WTC11 (cell line): Measurements from ENCODE around the gene GPR132. TPM values are rescaled to one million over a fixed set of nuclear protein-coding genes. Genes with fewer than 3 reads are reported as not detected.
A peak's percentile ranks its signal among the peaks of the same experiment; 100 is the strongest.

Experiments
- ATAC-seq: fragments of 200-7000 bp; cut with Tn5 transposase; 2 replicates; pipeline ENCODE4 v1.10.0; 2021; ENCODE audit warnings: mild to moderate bottlenecking, moderate library complexity
- CTCF ChIA-PET: fragments of 300-600 bp; sonication (Branson Sonifier 250); formaldehyde crosslinking; loops from one replicate; lab custom pipeline; 2021; ENCODE audit warnings: antibody characterized with exemption; lab: Charles Lee
- POLR2A ChIA-PET: fragments of 350-600 bp; sonication (Branson Sonifier 250); formaldehyde crosslinking; loops from one replicate; lab custom pipeline; 2021; ENCODE audit warnings: antibody characterized with exemption; lab: Charles Lee
- DNase-seq: peaks from one replicate; pipeline ENCODE4 v3.0.0; 2021; ENCODE audit warnings: low spot score
- H3K27ac Mint-ChIP-seq: 2 replicates; pipeline ENCODE4 v1.8.0; 2021; ENCODE audit warnings: mixed read lengths
- H3K27me3 Mint-ChIP-seq: 2 replicates; pipeline ENCODE4 v1.8.0; 2021; ENCODE audit warnings: low read depth, mild to moderate bottlenecking, moderate library complexity, mixed read lengths
- H3K36me3 Mint-ChIP-seq: 2 replicates; pipeline ENCODE4 v1.8.0; 2021; ENCODE audit warnings: mixed read lengths
- H3K4me1 Mint-ChIP-seq: 2 replicates; pipeline ENCODE4 v1.8.0; 2022; ENCODE audit warnings: mixed read lengths
- H3K4me3 Mint-ChIP-seq: 2 replicates; pipeline ENCODE4 v1.8.0; 2021; ENCODE audit warnings: mild to moderate bottlenecking, moderate library complexity, mixed read lengths
- H3K9me3 Mint-ChIP-seq: 2 replicates; pipeline ENCODE4 v1.8.0; 2021; ENCODE audit warnings: mixed read lengths
- ETV6 ChIP-seq: sonication (generic); formaldehyde crosslinking; IDR thresholded peaks from 2 replicates; pipeline ENCODE4 v1.8.1; 2022; ENCODE audit warnings: mild to moderate bottlenecking, missing genetic modification reagents
- FOXP1 ChIP-seq: sonication (generic); formaldehyde crosslinking; IDR thresholded peaks from 2 replicates; pipeline ENCODE4 v1.8.0; 2022; ENCODE audit warnings: missing genetic modification reagents, mild to moderate bottlenecking, moderate library complexity, borderline replicate concordance
- GTF2I ChIP-seq: fragments of 250-450 bp; sonication (Bioruptor Pico); conservative IDR thresholded peaks from 2 replicates; pipeline ENCODE4 v1.4.0; 2021; ENCODE audit warnings: mild to moderate bottlenecking
- JAZF1 ChIP-seq: fragments of 250-450 bp; sonication (Bioruptor Pico); IDR thresholded peaks from 2 replicates; pipeline ENCODE4 v1.9.0; 2021; ENCODE audit warnings: moderate library complexity, mild to moderate bottlenecking, inconsistent platforms
- KAT7 ChIP-seq: sonication (generic); formaldehyde crosslinking; IDR thresholded peaks from 2 replicates; pipeline ENCODE4 v1.8.1; 2023; ENCODE audit warnings: missing genetic modification reagents, mild to moderate bottlenecking, borderline replicate concordance
- NR1H2 ChIP-seq: sonication (generic); formaldehyde crosslinking; IDR thresholded peaks from 2 replicates; pipeline ENCODE4 v1.9.0; 2021; ENCODE audit warnings: mild to moderate bottlenecking, moderate library complexity, missing genetic modification reagents
- NR2C2 ChIP-seq: sonication (generic); formaldehyde crosslinking; IDR thresholded peaks from 2 replicates; pipeline ENCODE4 v1.8.0; 2022; ENCODE audit warnings: mild to moderate bottlenecking, missing genetic modification reagents
- OVOL2 ChIP-seq: fragments of 250-450 bp; sonication (Bioruptor Pico); IDR thresholded peaks from 2 replicates; pipeline ENCODE4 v1.9.0; 2021; ENCODE audit warnings: mild to moderate bottlenecking, borderline replicate concordance
- RELA ChIP-seq: sonication (generic); formaldehyde crosslinking; IDR thresholded peaks from 2 replicates; pipeline ENCODE4 v1.8.1; 2022; ENCODE audit warnings: missing genetic modification reagents, mild to moderate bottlenecking, borderline replicate concordance
- RORB ChIP-seq: fragments of 250-450 bp; sonication (Bioruptor Pico); IDR thresholded peaks from 2 replicates; pipeline ENCODE4 v1.9.0; 2021; ENCODE audit warnings: mild to moderate bottlenecking
- SMAD3 ChIP-seq: sonication (generic); formaldehyde crosslinking; IDR thresholded peaks from 2 replicates; pipeline ENCODE4 v1.8.0; 2022; ENCODE audit warnings: missing genetic modification reagents, mild to moderate bottlenecking, borderline replicate concordance
- SMAD4 ChIP-seq: sonication (generic); formaldehyde crosslinking; IDR thresholded peaks from 2 replicates; pipeline ENCODE4 v1.8.0; 2022; ENCODE audit warnings: mild to moderate bottlenecking, missing genetic modification reagents
- SOX15 ChIP-seq: fragments of 250-450 bp; sonication (Bioruptor Pico); IDR thresholded peaks from 2 replicates; pipeline ENCODE4 v1.9.0; 2021; ENCODE audit warnings: mild to moderate bottlenecking
- TP53 ChIP-seq: sonication (generic); formaldehyde crosslinking; IDR thresholded peaks from 2 replicates; pipeline ENCODE4 v1.8.1; 2023; ENCODE audit warnings: mild to moderate bottlenecking, missing genetic modification reagents
- ZNF423 ChIP-seq: fragments of 250-450 bp; sonication (Bioruptor Pico); IDR thresholded peaks from 2 replicates; pipeline ENCODE4 v2.1.2; 2022; ENCODE audit warnings: mild to moderate bottlenecking, moderate library complexity
- total RNA-seq: library from RNA; stranded (reverse); gene quantifications from 3 replicates; pipeline ENCODE4 v1.2.3, GENCODE V29; 2021
- TF ChIP-seq, protein P1 (sequence below): sonication (generic); formaldehyde crosslinking; IDR thresholded peaks from 2 replicates; pipeline ENCODE4 v1.8.1; 2022; ENCODE audit warnings: low read depth, mild to moderate bottlenecking, moderate library complexity, missing genetic modification reagents, borderline replicate concordance
- TF ChIP-seq, protein P2 (sequence below): sonication (generic); formaldehyde crosslinking; IDR thresholded peaks from 2 replicates; pipeline ENCODE4 v1.8.0; 2022; ENCODE audit warnings: mild to moderate bottlenecking, missing genetic modification reagents
- TF ChIP-seq, protein P3 (sequence below): sonication (generic); formaldehyde crosslinking; IDR thresholded peaks from 2 replicates; pipeline ENCODE4 v1.8.0; 2023; ENCODE audit warnings: missing genetic modification reagents
- TF ChIP-seq, protein P4 (sequence below): sonication (generic); formaldehyde crosslinking; IDR thresholded peaks from 2 replicates; pipeline ENCODE4 v1.8.1; 2022; ENCODE audit warnings: low read depth, missing genetic modification reagents, borderline replicate concordance
- TF ChIP-seq, protein P5 (sequence below): sonication (generic); formaldehyde crosslinking; IDR thresholded peaks from 2 replicates; pipeline ENCODE4 v1.8.1; 2022; ENCODE audit warnings: mild to moderate bottlenecking, missing genetic modification reagents, moderate library complexity, borderline replicate concordance
- TF ChIP-seq, protein P6 (sequence below): sonication (generic); formaldehyde crosslinking; IDR thresholded peaks from 2 replicates; pipeline ENCODE4 v1.8.0; 2022; ENCODE audit warnings: mild to moderate bottlenecking, missing genetic modification reagents
- TF ChIP-seq, protein P7 (sequence below): sonication (generic); formaldehyde crosslinking; conservative IDR thresholded peaks from 2 replicates; pipeline ENCODE4 v1.8.1; 2023; ENCODE audit warnings: mild to moderate bottlenecking, low read depth, missing genetic modification reagents, moderate library complexity
- TF ChIP-seq, protein P8 (sequence below): sonication (generic); formaldehyde crosslinking; IDR thresholded peaks from 2 replicates; pipeline ENCODE4 v1.8.0; 2022; ENCODE audit warnings: mild to moderate bottlenecking, missing genetic modification reagents

The GPR132 gene
- total RNA-seq, 1 experiment from 2014 or later: 0.13 TPM

DNA sequence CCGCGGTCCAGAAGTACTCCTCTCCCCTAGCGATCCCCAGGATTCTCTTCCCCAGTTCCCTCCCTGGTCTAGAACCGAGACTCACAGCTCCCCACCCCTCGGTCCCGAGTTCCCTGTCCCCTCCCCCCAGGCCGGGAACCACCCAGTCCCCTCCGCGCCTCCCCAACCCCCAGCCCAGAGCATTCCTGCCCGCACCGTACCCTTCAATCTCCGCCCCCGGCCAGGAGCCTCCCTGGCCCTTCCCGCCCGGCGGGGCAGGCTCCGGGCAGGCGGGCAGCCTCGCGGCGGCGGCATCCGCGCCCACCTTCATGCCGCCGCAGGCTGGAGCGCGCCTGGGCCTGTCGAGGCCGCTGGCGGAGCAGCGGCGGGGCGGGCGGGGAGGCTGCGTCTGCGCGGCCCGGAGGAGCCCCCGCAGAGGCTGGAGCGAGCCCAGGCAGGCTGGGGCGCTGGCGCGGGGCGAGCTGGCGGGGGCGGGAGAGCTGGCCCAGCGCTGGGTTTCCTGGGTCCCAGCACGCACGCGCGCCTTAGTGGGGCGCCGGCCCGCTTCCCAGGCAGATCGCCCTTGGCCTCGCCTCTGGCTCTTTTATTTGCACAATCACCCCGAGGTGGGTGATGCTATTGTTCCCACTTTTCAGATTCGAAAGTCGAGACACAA is 22.2 kb upstream of the GPR132 start (continued):
- TF ChIP-seq, protein P1, sequence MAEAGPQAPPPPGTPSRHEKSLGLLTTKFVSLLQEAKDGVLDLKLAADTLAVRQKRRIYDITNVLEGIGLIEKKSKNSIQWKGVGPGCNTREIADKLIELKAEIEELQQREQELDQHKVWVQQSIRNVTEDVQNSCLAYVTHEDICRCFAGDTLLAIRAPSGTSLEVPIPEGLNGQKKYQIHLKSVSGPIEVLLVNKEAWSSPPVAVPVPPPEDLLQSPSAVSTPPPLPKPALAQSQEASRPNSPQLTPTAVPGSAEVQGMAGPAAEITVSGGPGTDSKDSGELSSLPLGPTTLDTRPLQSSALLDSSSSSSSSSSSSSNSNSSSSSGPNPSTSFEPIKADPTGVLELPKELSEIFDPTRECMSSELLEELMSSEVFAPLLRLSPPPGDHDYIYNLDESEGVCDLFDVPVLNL (CRISPR knock-in tag): no peak
- TF ChIP-seq GTF2I (CRISPR knock-in tag): 0 out of 2 replicates have a peak, but pooled peaks have one; percentile 58
- TF ChIP-seq, protein P2, sequence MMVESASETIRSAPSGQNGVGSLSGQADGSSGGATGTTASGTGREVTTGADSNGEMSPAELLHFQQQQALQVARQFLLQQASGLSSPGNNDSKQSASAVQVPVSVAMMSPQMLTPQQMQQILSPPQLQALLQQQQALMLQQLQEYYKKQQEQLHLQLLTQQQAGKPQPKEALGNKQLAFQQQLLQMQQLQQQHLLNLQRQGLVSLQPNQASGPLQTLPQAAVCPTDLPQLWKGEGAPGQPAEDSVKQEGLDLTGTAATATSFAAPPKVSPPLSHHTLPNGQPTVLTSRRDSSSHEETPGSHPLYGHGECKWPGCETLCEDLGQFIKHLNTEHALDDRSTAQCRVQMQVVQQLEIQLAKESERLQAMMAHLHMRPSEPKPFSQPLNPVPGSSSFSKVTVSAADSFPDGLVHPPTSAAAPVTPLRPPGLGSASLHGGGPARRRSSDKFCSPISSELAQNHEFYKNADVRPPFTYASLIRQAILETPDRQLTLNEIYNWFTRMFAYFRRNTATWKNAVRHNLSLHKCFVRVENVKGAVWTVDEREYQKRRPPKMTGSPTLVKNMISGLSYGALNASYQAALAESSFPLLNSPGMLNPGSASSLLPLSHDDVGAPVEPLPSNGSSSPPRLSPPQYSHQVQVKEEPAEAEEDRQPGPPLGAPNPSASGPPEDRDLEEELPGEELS (CRISPR knock-in tag): peak; percentile 62; the same call in 1 of the 2 replicates
- TF ChIP-seq, protein P3, sequence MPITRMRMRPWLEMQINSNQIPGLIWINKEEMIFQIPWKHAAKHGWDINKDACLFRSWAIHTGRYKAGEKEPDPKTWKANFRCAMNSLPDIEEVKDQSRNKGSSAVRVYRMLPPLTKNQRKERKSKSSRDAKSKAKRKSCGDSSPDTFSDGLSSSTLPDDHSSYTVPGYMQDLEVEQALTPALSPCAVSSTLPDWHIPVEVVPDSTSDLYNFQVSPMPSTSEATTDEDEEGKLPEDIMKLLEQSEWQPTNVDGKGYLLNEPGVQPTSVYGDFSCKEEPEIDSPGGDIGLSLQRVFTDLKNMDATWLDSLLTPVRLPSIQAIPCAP (CRISPR knock-in tag): no peak
- TF ChIP-seq OVOL2 (CRISPR knock-in tag): no peak
- TF ChIP-seq, protein P4, sequence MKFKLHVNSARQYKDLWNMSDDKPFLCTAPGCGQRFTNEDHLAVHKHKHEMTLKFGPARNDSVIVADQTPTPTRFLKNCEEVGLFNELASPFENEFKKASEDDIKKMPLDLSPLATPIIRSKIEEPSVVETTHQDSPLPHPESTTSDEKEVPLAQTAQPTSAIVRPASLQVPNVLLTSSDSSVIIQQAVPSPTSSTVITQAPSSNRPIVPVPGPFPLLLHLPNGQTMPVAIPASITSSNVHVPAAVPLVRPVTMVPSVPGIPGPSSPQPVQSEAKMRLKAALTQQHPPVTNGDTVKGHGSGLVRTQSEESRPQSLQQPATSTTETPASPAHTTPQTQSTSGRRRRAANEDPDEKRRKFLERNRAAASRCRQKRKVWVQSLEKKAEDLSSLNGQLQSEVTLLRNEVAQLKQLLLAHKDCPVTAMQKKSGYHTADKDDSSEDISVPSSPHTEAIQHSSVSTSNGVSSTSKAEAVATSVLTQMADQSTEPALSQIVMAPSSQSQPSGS (CRISPR knock-in tag): no peak
- TF ChIP-seq NR2C2 (CRISPR knock-in tag): peak; percentile 58; the same call in 1 of the 2 replicates
- TF ChIP-seq SMAD4: no peak
- TF ChIP-seq SOX15 (CRISPR knock-in tag): no peak
- TF ChIP-seq TP53 (CRISPR knock-in tag): 0 out of 2 replicates have a peak, but pooled peaks have one; percentile 38
- TF ChIP-seq RELA (CRISPR knock-in tag): no peak
- peak; percentile 41; the same call in 1 of the 2 replicates for TF ChIP-seq FOXP1

DNA sequence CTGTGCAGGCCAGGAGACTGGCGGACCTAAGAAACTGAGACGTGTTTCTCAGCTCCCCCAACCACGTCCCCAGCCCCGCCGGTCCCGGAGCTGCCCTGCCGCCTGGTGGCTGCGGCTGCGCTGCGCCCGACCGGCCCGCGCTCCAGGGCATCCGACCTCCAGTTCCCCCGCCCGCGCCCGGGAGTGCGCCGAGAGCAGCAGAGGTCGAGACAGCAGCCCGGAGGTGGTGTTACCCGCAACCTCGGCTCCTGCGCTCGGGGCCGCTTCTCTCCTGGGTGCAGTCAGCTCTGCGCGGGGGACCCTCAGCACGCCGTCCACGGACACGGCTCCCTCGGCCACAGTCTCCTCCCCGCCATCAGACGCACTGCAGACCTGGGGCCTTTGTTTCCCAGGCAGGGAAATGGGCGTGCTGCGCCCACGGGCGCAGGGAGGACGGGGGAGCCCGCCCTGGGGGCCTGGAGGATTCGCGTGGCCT is 21.6 kb upstream of the GPR132 start:
- DNase-seq: peak; percentile 87
- H3K27me3 Mint-ChIP-seq: peaks cover 57% of the 10 kb centered on the region
- peak; percentile 73 for ATAC-seq
- H3K4me1 Mint-ChIP-seq: peaks cover 9% of the 10 kb centered on the region; the same call in 1 of the 2 replicates
- peak overlapping the region; percentile 63 for H3K4me3 Mint-ChIP-seq
- ChIA-PET POLR2A (interaction anchor here (1.0 to 1.2 kb wide), 2 partner anchors 95 to 98 kb away, joined by 3 to 4 read pairs; no protein-coding TSS in a partner anchor), CTCF (interaction anchor here (0.6 to 3.5 kb wide), 27 partner anchors 13 to 387 kb away, joined by 3 to 28 read pairs (median 4); partner anchors contain the start of genes GPR132, JAG2 and NUDT14)
- H3K9me3 Mint-ChIP-seq: no peaks in the 10 kb centered on the region
- no peak overlapping the region for H3K27ac Mint-ChIP-seq
- no peaks in the 10 kb centered on the region for H3K36me3 Mint-ChIP-seq
- TF ChIP-seq NR1H2 (CRISPR knock-in tag) (no peak), RELA (CRISPR knock-in tag) (no peak), SOX15 (CRISPR knock-in tag) (no peak), JAZF1 (CRISPR knock-in tag) (no peak), ETV6 (CRISPR knock-in tag) (0 out of 2 replicates have a peak, but pooled peaks have one; percentile 28), RORB (CRISPR knock-in tag) (no peak), SMAD3 (CRISPR knock-in tag) (no peak), ZNF423 (CRISPR knock-in tag) (peak; percentile 61; the same call in 1 of the 2 replicates), KAT7 (0 out of 2 replicates have a peak, but pooled peaks have one; percentile 36)
- TF ChIP-seq, protein P5, sequence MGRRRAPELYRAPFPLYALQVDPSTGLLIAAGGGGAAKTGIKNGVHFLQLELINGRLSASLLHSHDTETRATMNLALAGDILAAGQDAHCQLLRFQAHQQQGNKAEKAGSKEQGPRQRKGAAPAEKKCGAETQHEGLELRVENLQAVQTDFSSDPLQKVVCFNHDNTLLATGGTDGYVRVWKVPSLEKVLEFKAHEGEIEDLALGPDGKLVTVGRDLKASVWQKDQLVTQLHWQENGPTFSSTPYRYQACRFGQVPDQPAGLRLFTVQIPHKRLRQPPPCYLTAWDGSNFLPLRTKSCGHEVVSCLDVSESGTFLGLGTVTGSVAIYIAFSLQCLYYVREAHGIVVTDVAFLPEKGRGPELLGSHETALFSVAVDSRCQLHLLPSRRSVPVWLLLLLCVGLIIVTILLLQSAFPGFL (CRISPR knock-in tag): no peak
- TF ChIP-seq, protein P6, sequence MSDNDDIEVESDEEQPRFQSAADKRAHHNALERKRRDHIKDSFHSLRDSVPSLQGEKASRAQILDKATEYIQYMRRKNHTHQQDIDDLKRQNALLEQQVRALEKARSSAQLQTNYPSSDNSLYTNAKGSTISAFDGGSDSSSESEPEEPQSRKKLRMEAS (CRISPR knock-in tag): peak; percentile 38; the same call in 1 of the 2 replicates
- TF ChIP-seq, protein P7, sequence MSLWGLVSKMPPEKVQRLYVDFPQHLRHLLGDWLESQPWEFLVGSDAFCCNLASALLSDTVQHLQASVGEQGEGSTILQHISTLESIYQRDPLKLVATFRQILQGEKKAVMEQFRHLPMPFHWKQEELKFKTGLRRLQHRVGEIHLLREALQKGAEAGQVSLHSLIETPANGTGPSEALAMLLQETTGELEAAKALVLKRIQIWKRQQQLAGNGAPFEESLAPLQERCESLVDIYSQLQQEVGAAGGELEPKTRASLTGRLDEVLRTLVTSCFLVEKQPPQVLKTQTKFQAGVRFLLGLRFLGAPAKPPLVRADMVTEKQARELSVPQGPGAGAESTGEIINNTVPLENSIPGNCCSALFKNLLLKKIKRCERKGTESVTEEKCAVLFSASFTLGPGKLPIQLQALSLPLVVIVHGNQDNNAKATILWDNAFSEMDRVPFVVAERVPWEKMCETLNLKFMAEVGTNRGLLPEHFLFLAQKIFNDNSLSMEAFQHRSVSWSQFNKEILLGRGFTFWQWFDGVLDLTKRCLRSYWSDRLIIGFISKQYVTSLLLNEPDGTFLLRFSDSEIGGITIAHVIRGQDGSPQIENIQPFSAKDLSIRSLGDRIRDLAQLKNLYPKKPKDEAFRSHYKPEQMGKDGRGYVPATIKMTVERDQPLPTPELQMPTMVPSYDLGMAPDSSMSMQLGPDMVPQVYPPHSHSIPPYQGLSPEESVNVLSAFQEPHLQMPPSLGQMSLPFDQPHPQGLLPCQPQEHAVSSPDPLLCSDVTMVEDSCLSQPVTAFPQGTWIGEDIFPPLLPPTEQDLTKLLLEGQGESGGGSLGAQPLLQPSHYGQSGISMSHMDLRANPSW: 0 out of 2 replicates have a peak, but pooled peaks have one; percentile 54
- TF ChIP-seq, protein P8, sequence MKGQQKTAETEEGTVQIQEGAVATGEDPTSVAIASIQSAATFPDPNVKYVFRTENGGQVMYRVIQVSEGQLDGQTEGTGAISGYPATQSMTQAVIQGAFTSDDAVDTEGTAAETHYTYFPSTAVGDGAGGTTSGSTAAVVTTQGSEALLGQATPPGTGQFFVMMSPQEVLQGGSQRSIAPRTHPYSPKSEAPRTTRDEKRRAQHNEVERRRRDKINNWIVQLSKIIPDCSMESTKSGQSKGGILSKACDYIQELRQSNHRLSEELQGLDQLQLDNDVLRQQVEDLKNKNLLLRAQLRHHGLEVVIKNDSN (CRISPR knock-in tag): no peak
